NCI-H446 treated with DMSO at 0.1 percent for 48 hours (cell line): ENCODE results near the gene TAS1R3.
"Not testable (repeated sequence)": the region's sequence is repeated elsewhere in the genome, so short reads cannot be mapped to it uniquely, and the experiment has no call there.

Experiments used
- DNase-seq: peaks from one replicate; lab custom pipeline; 2025; lab: John Stamatoyannopoulos, UW

TAS1R3 gene

DNA sequence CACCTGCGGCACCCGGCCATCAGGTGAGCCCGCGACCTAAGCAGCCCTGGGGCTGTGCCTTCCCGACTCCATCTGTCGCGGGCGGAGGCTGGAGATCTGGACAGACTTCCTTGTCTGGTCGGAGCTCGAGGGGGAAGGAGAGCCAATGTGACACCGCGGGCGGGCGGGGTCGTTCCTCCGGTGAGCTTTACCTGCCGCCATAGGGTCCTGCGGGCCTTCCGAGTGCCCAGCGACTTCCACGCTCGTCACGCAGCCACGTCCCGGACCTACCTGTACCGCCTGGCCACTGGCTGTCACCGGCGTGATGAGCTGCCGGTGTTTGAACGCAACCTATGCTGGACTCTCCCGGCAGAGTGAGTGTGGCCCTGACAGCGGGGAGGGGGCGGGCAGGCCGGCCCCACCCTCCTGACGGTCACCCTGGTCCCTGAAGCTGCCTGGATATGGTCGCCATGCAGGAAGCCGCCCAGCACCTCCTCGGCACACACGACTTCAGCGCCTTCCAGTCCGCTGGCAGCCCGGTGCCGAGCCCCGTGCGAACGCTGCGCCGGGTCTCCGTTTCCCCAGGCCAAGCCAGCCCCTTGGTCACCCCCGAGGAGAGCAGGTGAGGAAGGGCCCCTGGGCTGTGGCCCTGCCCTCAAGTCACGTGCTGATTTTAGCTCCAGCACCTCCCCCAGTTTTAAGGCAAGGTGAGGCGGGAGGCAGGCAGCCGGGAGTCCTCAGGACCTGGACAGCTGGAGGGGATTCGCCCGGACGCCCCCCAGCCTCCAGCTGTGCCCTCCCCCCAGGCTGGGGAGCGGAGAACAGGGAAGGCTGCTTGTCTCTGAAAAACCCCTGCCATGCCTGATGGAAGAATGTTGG, 21.6 kb upstream of the TAS1R3 start:
- DNase-seq: no peak

DNA sequence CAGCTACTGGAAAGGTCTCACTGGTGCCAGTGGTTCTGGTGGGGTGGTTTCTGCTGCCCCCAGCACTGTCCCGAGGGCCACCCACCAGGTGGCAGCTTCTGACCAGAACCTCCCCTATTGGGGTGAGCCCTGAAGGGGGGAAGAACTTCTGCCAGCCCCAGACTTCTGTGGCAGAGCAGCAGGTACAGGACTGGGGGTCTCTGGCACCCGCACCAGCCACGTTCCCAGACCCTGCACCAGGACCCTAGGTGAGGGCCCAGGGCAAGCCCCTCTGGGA, 21.0 kb upstream of the TAS1R3 start:
- no peak for DNase-seq

DNA sequence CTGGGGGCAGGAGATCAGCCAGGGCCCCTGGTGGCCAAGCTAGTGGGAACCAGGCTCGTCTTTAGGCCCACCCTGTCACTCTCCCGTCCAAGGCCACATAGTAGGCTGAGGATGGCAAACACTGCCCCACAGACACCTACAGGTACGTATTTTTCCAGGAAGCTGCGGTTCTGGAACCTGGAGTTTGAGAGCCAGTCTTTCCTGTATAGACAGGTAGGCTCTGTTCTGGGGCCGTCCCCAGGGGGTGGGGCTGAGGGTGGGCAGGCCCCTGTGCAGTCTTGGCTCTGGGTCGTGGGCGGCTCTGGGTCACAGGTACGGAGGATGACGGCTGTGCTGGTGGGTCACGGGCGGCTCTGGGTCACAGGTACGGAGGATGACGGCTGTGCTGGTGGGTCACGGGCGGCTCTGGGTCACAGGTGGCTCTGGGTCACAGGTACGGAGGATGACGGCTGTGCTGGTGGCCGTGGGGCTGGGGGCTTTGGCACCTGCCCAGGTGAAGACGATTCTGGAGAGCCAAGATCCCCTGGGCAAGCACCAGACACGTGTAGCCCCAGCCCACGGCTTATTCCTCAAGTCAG, 20.5 kb upstream of the TAS1R3 start:
- DNase-seq: no peak

DNA sequence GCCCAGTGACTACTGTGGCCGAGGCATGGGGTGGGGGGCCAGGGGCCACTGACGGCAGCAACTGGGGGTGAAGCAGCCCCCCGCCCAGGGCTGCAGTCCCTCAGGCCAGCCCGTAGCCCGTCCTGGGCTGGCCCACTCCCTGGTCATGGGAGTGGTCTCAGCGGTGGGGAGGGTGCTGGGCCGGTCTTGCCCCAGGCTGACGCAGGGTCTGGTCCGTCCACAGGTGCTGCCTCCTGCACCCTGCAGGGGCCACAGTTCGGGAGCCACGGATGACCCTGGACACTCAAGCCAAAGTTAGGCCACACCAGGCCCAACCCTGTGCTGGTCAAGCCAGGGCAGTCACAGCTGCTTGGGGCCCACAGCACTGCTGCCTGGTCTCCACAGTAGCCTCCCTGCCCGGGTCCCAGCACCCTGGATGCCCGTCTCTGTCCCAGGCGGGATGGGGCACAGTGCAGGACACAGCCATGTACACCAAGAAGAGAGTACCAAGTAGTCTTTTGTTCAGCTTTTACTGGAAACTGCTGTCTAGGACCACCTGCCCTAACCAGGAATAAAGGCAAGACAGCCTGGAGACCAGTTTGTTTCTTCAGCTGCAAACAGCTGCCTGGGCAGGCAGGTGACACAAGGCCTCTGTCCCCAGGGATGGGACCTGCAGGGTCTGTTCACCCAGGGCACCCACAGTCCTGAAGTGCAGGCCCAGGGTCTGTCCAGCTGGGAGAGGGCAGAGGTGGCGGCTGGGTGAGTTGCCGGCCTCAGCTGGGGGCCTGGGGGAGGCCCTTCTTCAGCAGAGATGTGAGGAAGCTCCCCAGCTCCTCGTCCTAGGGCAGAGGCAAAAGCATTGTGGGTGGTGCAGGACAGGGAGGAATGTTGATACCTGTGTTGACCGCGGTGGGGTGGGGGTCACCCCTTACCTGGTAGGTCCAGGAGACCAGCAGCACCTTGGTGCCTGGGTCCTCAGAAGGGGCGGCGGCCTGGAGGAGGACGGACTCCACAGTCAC, 19.7 kb upstream of the TAS1R3 start:
- DNase-seq: no peak

DNA sequence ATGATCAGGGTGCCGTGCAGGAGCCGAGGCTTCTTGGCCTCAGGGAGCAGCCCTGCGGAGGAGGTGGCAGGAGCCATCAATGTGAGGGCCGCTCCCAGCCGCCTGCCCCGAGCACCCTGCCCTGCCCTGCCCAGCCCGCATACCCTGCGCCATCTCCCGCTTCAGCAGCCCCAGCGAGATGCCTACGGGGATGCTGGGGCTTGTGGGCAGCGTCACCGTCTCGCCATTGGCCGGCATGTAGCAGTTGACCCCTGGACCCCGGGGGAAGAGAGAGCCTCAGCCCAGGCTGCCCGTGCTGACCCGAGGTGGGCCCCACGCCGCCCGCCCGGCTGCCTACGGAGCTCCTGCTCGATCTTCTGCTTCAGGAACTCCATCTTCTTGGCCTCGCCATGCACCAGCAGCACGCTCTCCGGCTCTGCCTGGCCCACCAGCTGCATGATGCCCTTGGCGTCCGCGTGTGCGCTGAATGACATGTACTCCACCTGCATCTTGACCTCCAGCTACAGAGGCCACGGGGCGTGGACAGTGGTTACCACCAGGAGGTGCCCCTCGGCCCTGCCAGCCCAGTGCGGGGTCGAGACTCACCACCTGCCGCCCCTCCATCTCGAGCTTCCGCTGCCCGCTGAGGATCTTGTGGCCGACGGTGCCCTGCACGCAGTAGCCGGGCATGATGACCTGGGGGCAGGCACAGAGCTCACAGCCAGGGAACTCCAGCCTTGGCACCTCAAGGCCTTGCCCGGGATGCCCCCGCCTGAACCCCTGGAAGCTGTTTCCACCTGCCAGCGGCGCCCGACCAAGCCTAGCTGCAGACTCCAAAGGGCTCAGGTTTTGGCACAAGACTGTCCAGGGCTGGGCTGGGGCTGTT, 18.4 kb upstream of the TAS1R3 start:
- no peak for DNase-seq

DNA sequence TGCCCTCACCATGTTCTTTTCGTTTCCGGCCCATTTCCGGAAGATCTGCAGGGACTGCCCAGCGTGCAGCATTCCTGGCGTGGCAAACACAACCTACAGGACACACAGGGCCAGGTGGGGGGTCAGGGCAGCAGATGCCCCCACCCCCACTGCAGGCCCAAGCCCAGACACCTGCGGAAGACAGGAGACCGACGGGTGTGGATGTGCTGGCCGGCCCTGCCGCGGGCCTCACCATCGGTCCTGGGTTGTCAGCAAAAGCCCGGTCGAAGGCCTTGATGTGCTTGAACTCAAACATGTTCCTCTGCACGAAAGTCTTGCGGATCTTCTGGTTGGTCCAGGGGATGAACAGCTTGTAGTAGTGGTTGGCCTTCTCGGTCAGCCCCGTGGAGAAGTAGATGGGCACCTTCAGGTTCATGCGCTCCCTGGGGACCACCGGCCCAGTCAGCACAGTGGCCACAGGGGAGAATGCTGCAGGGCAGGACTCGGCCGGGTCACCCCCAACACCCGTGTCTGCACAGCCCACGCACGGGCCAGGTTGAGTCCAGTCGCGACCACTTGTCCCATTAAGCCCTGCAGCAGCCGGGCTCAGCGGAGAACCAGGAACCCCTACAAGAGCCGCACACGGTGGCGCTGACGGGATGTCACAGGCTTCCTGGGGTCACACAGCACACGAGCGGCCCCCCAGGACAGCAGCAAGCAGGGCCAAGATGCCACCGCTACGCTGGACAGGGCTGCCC, 17.4 kb upstream of the TAS1R3 start:
- DNase-seq: no peak

DNA sequence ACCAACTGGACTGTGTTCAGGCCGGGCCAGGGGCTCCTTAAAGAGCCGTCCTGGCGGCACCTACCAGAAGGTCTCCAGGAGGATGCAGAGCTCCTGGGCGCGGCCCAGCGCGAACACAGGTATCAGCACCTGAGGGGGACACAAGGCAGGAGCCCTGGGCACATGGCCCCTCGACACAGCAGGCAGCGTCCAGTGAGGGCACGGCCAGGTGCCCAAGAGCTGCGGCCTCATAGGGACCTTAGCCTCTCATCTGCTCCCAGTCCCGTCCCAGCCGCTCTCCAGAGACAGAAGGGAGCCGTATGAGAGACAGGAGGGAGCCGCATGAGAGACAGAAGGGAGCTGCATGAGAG, 16.9 kb upstream of the TAS1R3 start:
- DNase-seq: no peak

DNA sequence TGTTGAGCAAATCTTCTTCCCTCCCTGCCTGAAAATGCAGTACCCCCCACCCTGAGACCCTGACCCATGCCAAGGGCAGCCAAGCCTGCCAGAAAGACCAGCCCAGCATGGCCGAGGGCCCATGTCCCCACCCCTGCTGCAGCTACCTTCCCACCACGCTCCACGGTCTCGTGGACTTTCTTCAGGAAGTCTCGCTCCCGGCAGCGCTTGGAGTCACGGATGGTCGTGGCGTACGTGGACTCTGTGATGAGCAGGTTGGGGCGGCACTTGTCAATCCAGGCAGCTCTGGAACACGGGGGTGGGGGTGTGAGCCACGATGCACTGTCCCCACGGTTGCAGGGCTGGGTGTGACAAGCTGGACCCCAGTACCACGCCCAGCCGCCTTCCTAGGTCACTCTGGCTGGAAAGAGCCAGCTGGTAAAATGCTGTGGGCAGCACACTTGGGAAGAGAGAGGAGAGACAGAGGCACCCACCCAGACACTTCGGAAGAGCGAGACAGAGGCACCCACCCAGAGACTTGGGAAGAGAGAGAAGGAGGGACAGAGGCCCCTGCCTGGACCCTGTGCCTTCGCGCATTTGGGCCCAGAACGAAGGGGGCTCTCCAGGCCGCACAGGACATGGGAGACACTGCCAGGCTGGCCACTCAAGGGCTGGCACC, 16.3 kb upstream of the TAS1R3 start:
- no peak for DNase-seq

DNA sequence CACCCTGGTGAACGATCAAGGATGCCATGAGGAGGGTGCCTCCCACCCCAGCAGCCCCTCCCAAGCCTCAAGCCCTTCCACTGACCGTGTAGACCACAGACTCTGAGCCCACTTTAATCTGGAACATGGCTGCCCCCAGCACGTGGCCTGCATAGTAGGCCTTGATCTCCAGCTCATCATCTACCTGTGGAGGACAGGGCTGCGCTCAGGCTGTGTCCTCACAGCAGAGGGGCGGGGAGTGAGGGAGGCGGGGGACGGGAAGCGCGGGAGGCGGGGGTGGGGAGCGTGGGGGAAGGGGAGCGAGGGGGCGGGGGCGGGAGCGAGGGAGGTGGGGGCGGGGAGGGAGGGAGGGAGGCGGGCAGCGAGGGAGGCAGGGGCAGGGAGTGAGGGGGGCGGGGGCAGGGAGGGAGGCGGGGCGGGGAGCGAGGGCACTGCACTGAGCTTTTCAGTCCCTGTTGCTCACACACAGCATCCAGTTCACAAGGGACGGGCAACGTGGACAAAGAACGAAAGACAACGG, 15.6 kb upstream of the TAS1R3 start:
- DNase-seq: no peak

DNA sequence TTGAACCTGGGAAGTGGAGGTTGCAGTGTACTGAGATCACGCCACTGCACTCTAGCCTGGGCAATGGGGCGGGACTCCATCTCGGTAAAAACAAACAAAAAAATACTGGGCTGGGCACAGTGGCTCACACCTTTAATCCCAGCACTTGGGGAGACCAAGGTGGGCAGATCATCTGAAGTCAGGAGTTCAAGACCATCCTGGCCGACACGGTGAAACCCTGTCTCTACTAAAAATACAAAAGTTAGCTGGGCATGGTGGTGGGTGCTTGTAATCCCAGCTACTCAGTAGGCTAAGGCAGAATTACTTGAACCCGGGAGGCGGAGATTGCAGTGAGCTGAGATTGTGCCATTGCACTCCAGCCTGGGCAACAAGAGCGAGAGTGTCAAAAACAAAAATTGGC, 14.9 kb upstream of the TAS1R3 start:
- not testable (repeated sequence) for DNase-seq

DNA sequence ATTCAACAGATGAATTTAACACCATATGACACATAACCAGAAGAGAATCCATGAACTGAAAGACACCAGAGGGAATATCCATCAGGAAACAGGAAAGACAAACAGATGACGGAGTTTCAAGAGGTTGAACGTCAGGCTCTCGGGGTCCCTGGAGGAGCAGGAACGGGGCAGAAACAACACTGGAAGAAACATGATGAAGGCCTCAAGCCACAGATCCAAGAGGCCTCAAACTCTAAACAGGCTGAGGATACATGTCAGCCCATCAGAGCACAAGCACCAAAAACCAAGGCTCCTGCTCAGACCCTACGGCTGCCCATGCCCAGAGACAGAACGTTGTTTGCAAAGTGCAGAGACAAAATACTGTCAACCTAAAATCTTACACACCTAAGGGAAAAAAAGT, 13.7 kb upstream of the TAS1R3 start:
- DNase-seq: no peak

DNA sequence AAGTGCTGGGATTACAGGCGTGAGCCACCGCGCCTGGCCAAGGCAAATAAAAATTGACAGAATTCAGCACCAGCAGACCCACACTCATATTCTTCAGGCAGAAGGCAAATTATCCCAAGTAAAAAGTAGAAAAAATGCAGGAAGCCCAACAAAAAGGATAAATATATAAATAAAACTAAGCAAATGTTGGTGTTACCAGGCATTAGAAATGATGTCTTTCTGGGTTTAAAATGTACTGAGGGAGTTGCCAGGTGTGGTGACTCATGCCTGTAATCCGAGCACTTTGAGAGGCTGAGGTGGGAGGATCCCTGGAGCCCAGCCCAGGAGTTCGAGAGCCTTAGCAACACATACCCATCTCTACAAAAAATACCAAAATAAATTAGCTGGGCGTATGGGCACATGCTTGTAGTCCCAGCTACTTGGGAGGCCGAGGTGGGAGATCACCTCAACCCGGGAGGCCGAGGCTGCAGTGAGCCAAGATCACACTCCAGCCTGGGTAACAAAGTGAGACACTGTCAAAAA, 12.9 kb upstream of the TAS1R3 start:
- DNase-seq: peak; percentile 91

DNA sequence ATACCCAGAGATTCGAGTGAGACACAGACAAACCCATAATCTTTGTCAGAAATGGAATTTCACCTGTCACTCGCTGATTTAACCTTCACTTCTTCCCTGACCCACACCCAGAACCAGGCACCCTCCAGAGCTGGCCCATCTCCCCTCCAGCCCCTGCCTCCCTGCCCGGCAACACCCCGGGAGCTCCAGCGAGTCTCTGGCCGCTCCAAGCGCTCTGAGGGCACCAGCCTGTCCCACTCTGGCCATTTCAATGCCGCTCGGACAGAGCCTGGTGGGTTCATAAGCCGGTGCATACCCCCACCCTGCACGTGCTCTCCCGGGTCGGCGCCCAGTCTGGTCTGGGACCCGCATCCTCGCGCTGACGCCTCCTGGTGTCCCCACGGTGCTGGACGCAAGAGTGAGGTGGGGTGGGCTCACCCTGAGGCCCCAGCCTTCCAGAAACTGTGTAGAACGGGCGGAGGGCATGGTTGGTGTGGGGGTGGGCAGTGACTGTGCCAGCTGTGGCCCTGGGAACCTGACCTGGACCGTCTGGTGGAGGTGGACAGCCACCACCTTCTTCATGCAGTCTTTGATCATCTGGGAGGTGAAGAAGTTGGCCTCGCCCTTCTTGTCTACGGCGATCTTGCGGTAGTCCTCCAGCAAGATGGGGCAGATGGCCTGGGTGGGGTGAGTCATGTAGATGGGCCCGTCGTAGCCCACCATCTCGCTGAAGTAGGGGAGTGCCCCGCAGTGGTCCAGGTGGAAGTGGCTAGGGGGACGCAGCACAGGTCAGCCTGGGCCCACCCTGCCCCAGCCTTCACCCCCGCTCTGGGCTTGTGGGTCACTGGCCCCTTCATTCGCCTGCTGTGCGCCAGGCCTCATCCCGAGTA, 12.1 kb upstream of the TAS1R3 start:
- no peak for DNase-seq

DNA sequence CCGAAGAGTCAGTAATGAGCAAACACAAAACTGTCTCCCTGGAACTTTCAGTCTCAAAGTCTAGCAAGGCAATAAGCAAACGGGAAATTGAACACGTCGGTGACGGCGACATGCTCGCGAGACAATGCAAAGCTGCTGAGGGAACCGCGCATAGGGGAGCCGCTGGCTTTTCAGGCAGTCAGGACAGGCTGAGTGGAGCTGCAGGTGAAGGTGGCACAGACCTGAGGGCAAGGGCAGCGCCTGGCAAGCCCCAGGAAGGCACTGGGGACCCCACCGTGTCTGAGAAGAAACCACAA, 11.5 kb upstream of the TAS1R3 start:
- DNase-seq: no peak

DNA sequence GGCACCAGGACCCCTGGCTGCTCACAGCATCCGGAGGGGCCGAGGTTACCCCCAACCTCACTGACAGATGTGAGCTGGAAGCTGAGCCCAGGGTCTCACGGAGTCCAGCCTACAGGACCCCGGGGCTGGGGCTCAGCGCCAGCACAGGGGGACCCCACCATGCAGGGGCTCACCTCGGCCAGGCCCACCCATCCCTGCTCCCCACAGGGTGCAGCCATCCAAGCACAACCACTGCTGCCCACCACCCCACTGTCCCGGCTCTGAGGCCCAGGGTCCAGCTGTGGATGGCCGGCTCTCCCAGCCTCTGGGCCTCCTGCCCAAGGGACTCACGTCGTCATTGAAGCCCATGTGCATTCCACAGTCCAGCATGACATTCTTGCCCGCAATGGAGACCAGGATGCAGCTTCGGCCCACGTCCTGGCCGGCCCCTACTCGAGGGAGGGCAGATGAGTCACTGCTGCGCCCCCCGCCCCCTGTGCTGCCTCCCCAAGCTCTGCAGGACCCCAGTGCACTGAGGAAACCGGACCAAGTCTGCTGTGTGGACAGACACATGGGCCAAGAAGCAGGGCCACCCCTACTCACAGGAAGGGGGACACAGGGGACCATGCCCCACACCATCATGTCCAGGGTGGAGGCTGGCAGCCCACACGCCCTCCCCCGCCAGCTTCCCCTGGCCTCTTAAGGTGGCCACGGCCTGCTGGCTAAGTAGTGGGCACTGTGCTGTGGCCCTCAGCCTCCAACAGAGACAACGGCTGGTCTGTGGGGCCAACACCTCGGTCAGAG, 10.2 kb upstream of the TAS1R3 start:
- no peak for DNase-seq

DNA sequence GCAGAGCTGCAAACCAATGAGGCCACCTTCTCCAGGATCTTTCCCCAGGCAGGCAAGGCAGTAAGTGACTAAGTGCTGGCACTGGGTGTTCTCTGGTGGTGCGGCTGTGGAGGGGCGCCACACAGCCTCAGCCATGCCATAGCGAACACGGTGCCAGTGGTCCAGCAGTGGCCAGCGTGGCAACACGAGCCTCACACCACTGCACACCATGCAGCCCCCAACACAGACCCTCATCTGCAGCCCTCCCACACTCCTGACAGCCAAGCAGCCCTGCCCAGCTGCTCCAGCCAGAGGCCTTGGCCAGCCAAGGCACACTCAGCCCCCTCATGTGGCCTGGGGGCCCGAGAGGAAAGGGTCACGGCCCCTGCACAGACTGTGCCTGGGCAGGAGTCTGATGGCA, 9.6 kb upstream of the TAS1R3 start:
- DNase-seq: no peak

DNA sequence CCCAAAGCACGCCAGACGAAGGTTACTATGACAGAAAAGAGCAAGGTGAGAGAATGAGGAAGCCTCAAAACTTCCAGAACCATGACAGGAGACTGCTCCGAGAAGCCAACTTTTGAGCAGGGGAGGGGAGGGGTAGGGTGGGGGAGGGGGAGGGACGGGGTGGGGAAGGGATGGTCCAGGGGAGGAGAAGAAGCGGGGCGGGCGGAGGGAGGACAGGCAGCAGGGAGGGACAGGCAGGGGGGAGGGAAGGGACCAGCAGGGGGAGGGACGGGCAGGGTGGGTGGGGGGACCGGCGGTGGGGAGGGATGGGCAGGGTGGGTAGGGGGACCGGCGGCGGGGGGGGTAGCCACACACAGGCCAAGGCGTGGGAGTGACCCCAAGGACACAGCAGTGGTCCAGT, 8.7 kb upstream of the TAS1R3 start:
- DNase-seq: no peak

DNA sequence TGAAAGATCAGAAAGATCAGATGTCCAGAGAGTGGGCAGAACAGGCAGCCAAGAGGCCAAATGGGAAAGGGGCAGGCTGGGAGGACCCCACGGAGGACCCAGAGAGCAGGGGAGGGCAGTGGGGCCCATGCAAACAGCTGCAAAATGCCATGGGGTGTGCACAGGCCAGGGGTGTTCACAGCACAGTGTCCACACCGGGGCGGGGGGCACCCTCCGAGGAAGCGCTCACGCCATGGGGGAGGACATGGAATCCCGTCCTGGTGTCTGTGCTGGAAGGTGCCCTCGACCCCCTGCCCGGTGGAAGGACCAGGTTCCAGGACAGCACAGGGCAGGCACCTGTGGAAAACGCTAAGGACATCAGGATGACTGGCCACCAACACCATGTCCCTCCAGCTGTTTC, 8.1 kb upstream of the TAS1R3 start:
- no peak for DNase-seq

DNA sequence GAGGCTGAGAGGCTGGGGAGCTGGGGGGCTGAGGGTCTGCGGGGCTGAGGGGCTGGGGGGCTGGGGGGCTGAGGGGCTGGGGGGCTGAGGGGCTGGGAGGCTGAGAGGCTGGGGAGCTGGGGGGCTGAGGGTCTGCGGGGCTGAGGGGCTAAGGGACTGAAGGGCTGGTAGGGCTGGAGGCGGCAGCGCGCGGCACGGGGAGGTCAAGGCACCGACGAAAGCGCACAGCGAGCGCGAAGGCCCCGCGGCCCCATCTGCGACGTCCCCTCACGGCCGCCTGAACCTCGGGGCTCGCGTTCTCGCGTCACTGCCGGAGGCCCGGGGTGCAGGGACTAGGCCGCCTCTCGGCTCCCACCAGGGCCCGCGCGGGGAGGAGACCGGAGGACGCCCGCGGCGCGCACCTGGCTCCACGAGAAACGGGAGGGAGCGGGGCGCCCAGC, 7.0 kb upstream of the TAS1R3 start:
- no peak for DNase-seq
